Measurements from ENCODE around the gene PDXDC1.
"Not testable (repeated sequence)": the region's sequence is repeated elsewhere in the genome, so short reads cannot be mapped to it uniquely, and the experiment has no call there.

The PDXDC1 gene

GRCh38 chr16:15140444-15141365, 165.9 kb downstream of the PDXDC1 start:
- not testable (repeated sequence) for DNase-seq

GRCh38 chr16:15141586-15141985, 166.8 kb downstream of the PDXDC1 start:
- no peak for DNase-seq

GRCh38 chr16:15142107-15142890, 167.5 kb downstream of the PDXDC1 start:
- not testable (repeated sequence) for DNase-seq

- DNase-seq: not testable (repeated sequence)
Observed at GRCh38 chr16:15142891-15143600, 168.2 kb downstream of the PDXDC1 start.

GRCh38 chr16:15143601-15144091, 168.8 kb downstream of the PDXDC1 start:
- DNase-seq: not testable (repeated sequence)

- not testable (repeated sequence) for DNase-seq
Observed at GRCh38 chr16:15144092-15144631, 169.3 kb downstream of the PDXDC1 start.

- DNase-seq: not testable (repeated sequence)
Observed at GRCh38 chr16:15144781-15145417, 170.1 kb downstream of the PDXDC1 start.

- DNase-seq: not testable (repeated sequence)
Observed at GRCh38 chr16:15145418-15146263, 170.8 kb downstream of the PDXDC1 start.

GRCh38 chr16:15146264-15146662, 171.4 kb downstream of the PDXDC1 start:
- not testable (repeated sequence) for DNase-seq

GRCh38 chr16:15148831-15149230, 174.0 kb downstream of the PDXDC1 start:
- not testable (repeated sequence) for DNase-seq

- DNase-seq: not testable (repeated sequence)
Observed at GRCh38 chr16:15149260-15149659, 174.4 kb downstream of the PDXDC1 start.

GRCh38 chr16:15154005-15154404, 179.2 kb downstream of the PDXDC1 start:
- DNase-seq: not testable (repeated sequence)

GRCh38 chr16:15154650-15155562, 180.1 kb downstream of the PDXDC1 start:
- DNase-seq: peak; percentile 83 to 91

GRCh38 chr16:15157644-15158043, 182.8 kb downstream of the PDXDC1 start:
- DNase-seq: not testable (repeated sequence)

GRCh38 chr16:15159671-15160070, 184.8 kb downstream of the PDXDC1 start:
- not testable (repeated sequence) for DNase-seq

GRCh38 chr16:15160571-15160970, 185.7 kb downstream of the PDXDC1 start:
- DNase-seq: not testable (repeated sequence)

GRCh38 chr16:15163055-15163454, 188.2 kb downstream of the PDXDC1 start:
- not testable (repeated sequence) for DNase-seq

- not testable (repeated sequence) for DNase-seq
Observed at GRCh38 chr16:15166177-15166576, 191.4 kb downstream of the PDXDC1 start.

GRCh38 chr16:15168303-15168702, 193.5 kb downstream of the PDXDC1 start:
- DNase-seq: not testable (repeated sequence)
